Ovary (tissue), 9 donors: ENCODE results near the gene POU6F2. TPM values are rescaled to one million over a fixed set of nuclear protein-coding genes. Genes with fewer than 3 reads are reported as not detected.

Source experiments
- DNase-seq, 5 donors: peaks; one replicate each; pipeline ENCODE4 v3.0.0-alpha.2; 2019 to 2020
- H3K27ac ChIP-seq, 2 donors: fragments of 200-600 bp; one replicate each; pipeline versions ENCODE4 v1.5.1 to v1.8.0; 2019 to 2022
- H3K27me3 ChIP-seq: fragments of 200-600 bp; one replicate; pipeline ENCODE4 v1.8.0; 2022
- H3K36me3 ChIP-seq: fragments of 200-600 bp; sonication (generic); one replicate; pipeline ENCODE4 v1.5.1; 2019
- H3K4me1 ChIP-seq: one replicate; pipeline ENCODE4 v1.8.1; 2013; ENCODE audit warnings: mild to moderate bottlenecking, moderate library complexity; ENCODE audit not compliant: insufficient read depth
- H3K4me3 ChIP-seq: fragments of 200-600 bp; sonication (generic); one replicate; pipeline ENCODE4 v1.5.1; 2017
- H3K9me3 ChIP-seq, 2 donors: fragments of 200-600 bp in 1 of 2; sonication (generic) in 1 of 2; one replicate each; pipeline versions ENCODE4 v1.5.1 to v1.8.1; 2013 to 2019; ENCODE audit warnings: mild to moderate bottlenecking in 1 of 2, moderate library complexity in 1 of 2
- CTCF ChIP-seq, 3 donors: fragments of 450-650 bp in 2 of 3; fragments of 200-600 bp in 1 of 3; IDR thresholded peaks; one replicate each; pipeline versions ENCODE4 v1.5.1 to v1.8.0; 2016 to 2022; ENCODE audit warnings: antibody characterized with exemption in 3 of 3, mild to moderate bottlenecking in 1 of 3
- EP300 ChIP-seq: sonication (generic); formaldehyde crosslinking; IDR thresholded peaks from one replicate; pipeline ENCODE4 v1.6.1; 2017; ENCODE audit warnings: antibody characterized with exemption
- POLR2A ChIP-seq: fragments of 450-650 bp; IDR thresholded peaks from one replicate; pipeline ENCODE4 v1.6.1; 2017; ENCODE audit warnings: antibody characterized with exemption, mild to moderate bottlenecking, moderate library complexity
- WGBS, 3 donors: extraction: QIAGEN DNeasy Blood & Tissue Kit in 1 of 3; methylation state at CpG; one replicate each; pipeline versions ENCODE4 v1.1.5 to v1.1.7; 2013 to 2017; 5-methylcytosine and 5-hydroxymethylcytosine counted together
- intact Hi-C, 4 donors: fragments of 100-400 bp; cut with DNase I; formaldehyde crosslinking; loops; one replicate each; pipeline versions ENCODE4 v1.11.0 to v1.15.1; 2022 to 2023
- polyA plus RNA-seq, 2 donors: library from polyadenylated mRNA; stranded (reverse); fragments of 200-250 nt in 1 of 2; fragments of 350-450 nt in 1 of 2; fragmentation: Illumina TruSeq in 1 of 2; extraction: RNeasy Lipid Tissue Mini Kit (QIAGEN cat#74804) in 1 of 2; gene quantifications; one replicate each; pipeline ENCODE4 v1.2.3, GENCODE V29; 2013 to 2014
- total RNA-seq, 7 donors: library from RNA; depleted of rRNA in 2 of 7; stranded (reverse); fragments of >200 nt in 2 of 7; fragmentation: NEBNext Ultra II Directional in 3 of 7; extraction: Animal tissue kit (Norgen Biotek cat#: 25700) in 3 of 7; gene quantifications; one replicate each; pipeline versions ENCODE4 v1.1.0 to v1.2.4, GENCODE V29; 2016 to 2023
- donor health status: DM: no; HTN: no; CAD: no; lungs with moderate emphysema.
- donor health status: DM: no; HTN: no; CAD: no.
- donor health status: Bipolar disorder and iron deficiency.
- donor health status: DM: yes; HTN: yes; CAD: no.
- donor health status: DM: no; HTN: no; CAD: no.
- donor health status: DM: yes; HTN: yes; CAD: no.

The POU6F2 gene
- total and polyA plus RNA-seq, 9 donors: 0.17 to 2.0 (median 0.61) TPM

GRCh38 chr7:39384386-39384785 lies 406.7 kb downstream of the POU6F2 start:
- no peak for DNase-seq
- Histone ChIP-seq H3K27me3 (no peaks in the 10 kb centered on the region), H3K36me3 (no peaks in the 10 kb centered on the region), H3K27ac (no peak overlapping the region), H3K4me1 (no peaks in the 10 kb centered on the region), H3K4me3 (no peak overlapping the region), H3K9me3 (no peaks in the 10 kb centered on the region)
- WGBS, 3 donors: 96 to 97% (median 97%) methylated on average over 2 of the region's 2 CpGs
- no peak for TF ChIP-seq CTCF (IDR thresholded peaks at IDR 0.05)
- TF ChIP-seq EP300: no peak
- TF ChIP-seq POLR2A: no peak
- intact Hi-C loops: no loop called here

DNA sequence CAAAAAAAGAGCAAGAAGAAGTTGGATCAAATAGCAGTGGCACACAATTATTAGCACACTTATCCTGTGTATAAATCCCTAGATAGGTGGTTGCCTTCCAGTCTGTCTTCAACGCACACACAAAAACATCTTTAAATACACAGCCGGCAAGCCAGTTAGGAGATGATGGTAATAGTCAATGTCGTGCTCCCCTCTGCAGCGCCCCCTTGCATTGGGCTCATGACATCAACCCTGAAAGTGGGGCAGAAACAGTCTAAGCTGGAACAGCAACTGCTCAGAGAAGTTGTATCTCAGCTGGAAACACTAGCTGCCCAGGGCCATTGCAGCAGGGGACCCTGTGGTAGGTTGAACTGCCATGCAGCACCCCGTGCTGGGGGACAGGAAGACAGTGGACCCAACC lies 409.0 kb downstream of the POU6F2 start:
- intact Hi-C loops: no loop called here
- Histone ChIP-seq H3K36me3 (no peaks in the 10 kb centered on the region), H3K4me1 (no peaks in the 10 kb centered on the region), H3K27me3 (no peaks in the 10 kb centered on the region), H3K9me3 (no peaks in the 10 kb centered on the region), H3K27ac (no peak overlapping the region), H3K4me3 (no peak overlapping the region)
- TF ChIP-seq POLR2A: no peak
- no peak for TF ChIP-seq CTCF (IDR thresholded peaks at IDR 0.05)
- no peak for TF ChIP-seq EP300
- DNase-seq: no peak
- 72 to 79% (median 73%) methylated on average over 5 of the region's 5 CpGs for WGBS, 3 donors

- Histone ChIP-seq H3K36me3 (no peaks in the 10 kb centered on the region), H3K27me3 (no peaks in the 10 kb centered on the region), H3K4me3 (no peak overlapping the region), H3K27ac (no peak overlapping the region), H3K4me1 (no peaks in the 10 kb centered on the region), H3K9me3 (no peaks in the 10 kb centered on the region)
- TF ChIP-seq POLR2A: no peak
- no peak for TF ChIP-seq CTCF (IDR thresholded peaks at IDR 0.05)
- TF ChIP-seq EP300: no peak
- no peak for DNase-seq
- intact Hi-C loops: no loop called here
- 69 to 77% (median 76%) methylated on average over 2 of the region's 2 CpGs for WGBS, 3 donors
Observed at GRCh38 chr7:39392151-39392550, 414.4 kb downstream of the POU6F2 start.

GRCh38 chr7:39394105-39394680 lies 416.5 kb downstream of the POU6F2 start:
- Histone ChIP-seq H3K4me3 (no peak overlapping the region), H3K27me3 (no peaks in the 10 kb centered on the region), H3K4me1 (no peaks in the 10 kb centered on the region), H3K27ac (no peak overlapping the region), H3K36me3 (no peaks in the 10 kb centered on the region), H3K9me3 (no peaks in the 10 kb centered on the region)
- DNase-seq: no peak
- 13 to 28% (median 18%) methylated on average over 3 of the region's 3 CpGs for WGBS, 3 donors
- TF ChIP-seq POLR2A (no peak), EP300 (no peak), CTCF (IDR thresholded peaks at IDR 0.05) (no peak)
- intact Hi-C loops: no loop called here
